Transverse colon (tissue), 4 donors: ENCODE results near the gene EML6. TPM values are rescaled to one million over a fixed set of nuclear protein-coding genes. Genes with fewer than 3 reads are reported as not detected.

Experiments used
- DNase-seq: peaks from one replicate; pipeline ENCODE4 v3.0.0-alpha.2; 2019
- H3K27ac ChIP-seq, 4 donors: fragments of 200-600 bp; sonication (generic); 2 replicates each; pipeline ENCODE4 v1.5.1; 2016 to 2018; ENCODE audit warnings: inconsistent platforms in 4 of 4
- H3K27me3 ChIP-seq: fragments of 200-600 bp; sonication (generic); 2 replicates; pipeline ENCODE4 v1.5.1; 2017; ENCODE audit warnings: inconsistent platforms
- H3K36me3 ChIP-seq, 4 donors: fragments of 200-600 bp; sonication (generic); 2 replicates each; pipeline ENCODE4 v1.5.1; 2017 to 2019; ENCODE audit warnings: inconsistent platforms in 4 of 4
- H3K4me1 ChIP-seq, 4 donors: fragments of 200-600 bp; sonication (generic); 2 replicates each; pipeline ENCODE4 v1.5.1; 2017 to 2020; ENCODE audit warnings: inconsistent platforms in 4 of 4
- H3K4me3 ChIP-seq, 4 donors: fragments of 200-600 bp; sonication (generic); 1 replicate in 1 of 4; 2 replicates in 3 of 4; pipeline versions ENCODE4 v1.5.1 to v1.6.1; 2017 to 2019; ENCODE audit warnings: inconsistent platforms in 4 of 4
- H3K9me3 ChIP-seq, 2 donors: fragments of 200-600 bp; sonication (generic); 2 replicates each; pipeline ENCODE4 v1.5.1; 2017 to 2019; ENCODE audit warnings: inconsistent platforms in 2 of 2
- CTCF ChIP-seq, 5 experiments: fragments of 200-600 bp in 3 of 5; fragments of 450-650 bp in 2 of 5; sonication (generic) in 3 of 5; IDR thresholded peaks; 1 replicate in 2 of 5; 2 replicates in 3 of 5; pipeline ENCODE4 v1.5.1; 2016 to 2017; ENCODE audit warnings: antibody characterized with exemption in 5 of 5, inconsistent platforms in 3 of 5, mild to moderate bottlenecking in 2 of 5, moderate library complexity in 1 of 5
- EP300 ChIP-seq: sonication (generic); formaldehyde crosslinking; IDR thresholded peaks from one replicate; pipeline ENCODE4 v1.6.1; 2017; ENCODE audit warnings: antibody characterized with exemption, low read depth
- POLR2A ChIP-seq: fragments of 450-650 bp; IDR thresholded peaks from one replicate; pipeline ENCODE4 v1.6.1; 2016; ENCODE audit warnings: antibody characterized with exemption, mild to moderate bottlenecking, moderate library complexity
- POLR2AphosphoS5 ChIP-seq, 3 donors: sonication (generic); formaldehyde crosslinking; IDR thresholded peaks; one replicate each; pipeline ENCODE4 v1.6.1; 2016; ENCODE audit warnings: antibody characterized with exemption in 3 of 3
- WGBS, 2 donors: methylation state at CpG; one replicate each; pipeline ENCODE4 v1.1.5; 2018; ENCODE audit warnings: low coverage in 1 of 2; 5-methylcytosine and 5-hydroxymethylcytosine counted together
- in situ Hi-C, 4 donors: fragments of 200-750 bp; cut with MboI; loops; one replicate each; pipeline versions ENCODE4 v1.15.0 to v1.15.1; 2017; ENCODE audit warnings: low sequenced_read_pairs in 3 of 4, low pct_ligation_motif_present in 1 of 4, low pct_unique_long_range_greater_than_20kb in 1 of 4
- intact Hi-C: fragments of 100-400 bp; cut with DNase I; formaldehyde crosslinking; loops from one replicate; pipeline ENCODE4 v1.15.1; 2023; ENCODE audit warnings: low total_unique reads
- total RNA-seq, 4 donors: library from RNA; depleted of rRNA; stranded (reverse); fragments of >200 nt; gene quantifications; one replicate each; pipeline ENCODE4 v1.1.0, GENCODE V29; 2016

Gene EML6
- total RNA-seq, 4 donors from 2014 or later = 1.5 to 8.2 (median 3.4) TPM

GRCh38 chr2:54755641-54756326 is 32.3 kb downstream of the EML6 start:
- H3K27ac ChIP-seq = peak overlapping the region in 1 of 4 donors; percentile 18
- TF ChIP-seq POLR2A (no peak), CTCF (IDR thresholded peaks at IDR 0.05) (no peak), POLR2AphosphoS5 (IDR thresholded peaks at IDR 0.05) (no peak), EP300 (no peak)
- H3K4me3 ChIP-seq = no peak overlapping the region
- no peaks in the 10 kb centered on the region for H3K9me3 ChIP-seq
- in situ Hi-C loops (no loop called here), intact Hi-C loops (no loop called here)
- H3K36me3 ChIP-seq = no peaks in the 10 kb centered on the region
- 67 to 75% methylated on average over 9 of the region's 9 CpGs for WGBS, 2 donors
- H3K27me3 ChIP-seq = no peaks in the 10 kb centered on the region
- DNase-seq = peak; percentile 28
- no peaks in the 10 kb centered on the region for H3K4me1 ChIP-seq

- in situ Hi-C loops = no loop called here
- Histone ChIP-seq H3K9me3 (no peaks in the 10 kb centered on the region), H3K4me3 (no peak overlapping the region), H3K27me3 (no peaks in the 10 kb centered on the region), H3K36me3 (no peaks in the 10 kb centered on the region), H3K4me1 (no peaks in the 10 kb centered on the region), H3K27ac (no peak overlapping the region)
- 81 to 84% methylated on average over 4 of the region's 4 CpGs for WGBS, 2 donors
- no peak for DNase-seq
- no peak for TF ChIP-seq EP300
- no peak for TF ChIP-seq CTCF (IDR thresholded peaks at IDR 0.05)
- no peak for TF ChIP-seq POLR2AphosphoS5 (IDR thresholded peaks at IDR 0.05)
- no peak for TF ChIP-seq POLR2A
- intact Hi-C loops = no loop called here
Observed at GRCh38 chr2:54757500-54757899, 34.0 kb downstream of the EML6 start.

GRCh38 chr2:54758951-54759350 is 35.5 kb downstream of the EML6 start:
- 82 to 100% methylated on average over 1 of the region's 1 CpG for WGBS, 2 donors
- no peaks in the 10 kb centered on the region for H3K27me3 ChIP-seq
- in situ Hi-C loops = no loop called here
- H3K4me1 ChIP-seq = no peaks in the 10 kb centered on the region
- H3K4me3 ChIP-seq = no peak overlapping the region
- no peak overlapping the region for H3K27ac ChIP-seq
- TF ChIP-seq CTCF (IDR thresholded peaks at IDR 0.05) = no peak
- TF ChIP-seq POLR2AphosphoS5 (IDR thresholded peaks at IDR 0.05) = no peak
- TF ChIP-seq EP300 = no peak
- no peak for TF ChIP-seq POLR2A
- no peaks in the 10 kb centered on the region for H3K36me3 ChIP-seq
- intact Hi-C loops = no loop called here
- DNase-seq = no peak
- H3K9me3 ChIP-seq = no peaks in the 10 kb centered on the region

GRCh38 chr2:54760310-54760709 is 36.8 kb downstream of the EML6 start:
- no peaks in the 10 kb centered on the region for H3K27me3 ChIP-seq
- intact Hi-C loops = no loop called here
- no peaks in the 10 kb centered on the region for H3K9me3 ChIP-seq
- no peak overlapping the region for H3K27ac ChIP-seq
- in situ Hi-C loops = no loop called here
- TF ChIP-seq CTCF (IDR thresholded peaks at IDR 0.05) (no peak), EP300 (no peak), POLR2A (no peak), POLR2AphosphoS5 (IDR thresholded peaks at IDR 0.05) (no peak)
- no peak overlapping the region for H3K4me3 ChIP-seq
- no peak for DNase-seq
- no peaks in the 10 kb centered on the region for H3K36me3 ChIP-seq
- no peaks in the 10 kb centered on the region for H3K4me1 ChIP-seq
- WGBS, 2 donors = 84 to 94% methylated on average over 2 of the region's 2 CpGs
